Testis (tissue), 3 donors: ENCODE results near the gene ATP1B3. TPM values are rescaled to one million over a fixed set of nuclear protein-coding genes. Genes with fewer than 3 reads are reported as not detected.
"Not testable (repeated sequence)": the region's sequence is repeated elsewhere in the genome, so short reads cannot be mapped to it uniquely, and the experiment has no call there.

ENCODE experiments used
- DNase-seq: peaks from one replicate; pipeline ENCODE4 v3.0.0-alpha.2; 2019
- H3K27ac ChIP-seq, 2 donors: fragments of 200-600 bp; sonication (generic); one replicate each; pipeline ENCODE4 v1.5.1; 2019
- H3K27me3 ChIP-seq: fragments of 200-600 bp; sonication (generic); one replicate; pipeline ENCODE4 v1.5.1; 2019
- H3K36me3 ChIP-seq: fragments of 200-600 bp; sonication (generic); one replicate; pipeline ENCODE4 v1.5.1; 2017; ENCODE audit warnings: low read depth; ENCODE audit errors: missing control alignments
- H3K4me1 ChIP-seq: fragments of 200-600 bp; sonication (generic); one replicate; pipeline ENCODE4 v1.5.1; 2019
- H3K4me3 ChIP-seq, 2 donors: fragments of 200-600 bp; sonication (generic); one replicate each; pipeline ENCODE4 v1.5.1; 2017 to 2019
- H3K9me3 ChIP-seq: fragments of 200-600 bp; sonication (generic); one replicate; pipeline ENCODE4 v1.5.1; 2017
- POLR2A ChIP-seq: fragments of 450-650 bp; IDR thresholded peaks from one replicate; pipeline ENCODE4 v1.6.1; 2017; ENCODE audit warnings: antibody characterized with exemption, mild to moderate bottlenecking, moderate library complexity
- WGBS, 2 donors: methylation state at CpG; one replicate each; pipeline ENCODE4 v1.1.5; 2018; 5-methylcytosine and 5-hydroxymethylcytosine counted together
- intact Hi-C: fragments of 100-400 bp; cut with DNase I; formaldehyde crosslinking; loops from one replicate; pipeline ENCODE4 v1.15.1; 2023; ENCODE audit warnings: low total_unique reads
- polyA plus RNA-seq: library from polyadenylated mRNA; stranded (reverse); fragments of 350-450 nt; fragmentation: Illumina TruSeq; extraction: RNeasy Lipid Tissue Mini Kit (QIAGEN cat#74804); gene quantifications from one replicate; pipeline ENCODE4 v1.2.3, GENCODE V29; 2014; ENCODE audit warnings: low read depth, low replicate concordance; ENCODE audit not compliant: insufficient read depth
- total RNA-seq, 2 donors: library from RNA; depleted of rRNA; stranded (reverse); fragments of >200 nt; gene quantifications; one replicate each; pipeline ENCODE4 v1.2.3, GENCODE V29; 2016
- TF ChIP-seq, protein P1 (sequence below), 3 experiments: fragments of 450-650 bp in 2 of 3; fragments of 200-600 bp in 1 of 3; sonication (generic) in 1 of 3; IDR thresholded peaks; one replicate each; pipeline ENCODE4 v1.5.1; 2016 to 2019; ENCODE audit warnings: antibody characterized with exemption in 3 of 3, mild to moderate bottlenecking in 2 of 3, moderate library complexity in 1 of 3

The ATP1B3 gene
- total and polyA plus RNA-seq, 3 donors from 2014 or later = 47.1 to 147 (median 79.5) TPM

DNA sequence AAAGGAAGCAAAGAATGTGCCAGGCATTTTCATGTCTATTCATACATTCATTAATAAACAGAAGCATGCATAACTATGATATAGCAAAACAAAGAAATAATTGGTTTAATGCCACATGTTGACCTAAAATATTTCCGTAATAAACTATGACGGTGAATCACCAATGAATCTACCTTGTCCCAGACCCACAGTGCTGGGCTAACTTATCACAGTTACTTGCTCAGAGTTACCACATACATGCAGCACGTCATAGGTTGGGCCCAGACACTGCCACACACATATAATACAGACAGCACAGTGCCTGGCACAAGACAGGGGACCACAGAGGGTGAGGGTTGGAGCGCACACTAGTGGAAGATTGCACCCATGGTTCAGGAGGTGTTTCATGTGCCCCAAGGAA, 86.9 kb downstream of the ATP1B3 start:
- H3K27me3 ChIP-seq = no peaks in the 10 kb centered on the region
- intact Hi-C loops = no loop called here
- peaks cover 4% of the 10 kb centered on the region for H3K4me1 ChIP-seq
- no peaks in the 10 kb centered on the region for H3K9me3 ChIP-seq
- TF ChIP-seq, protein P1, sequence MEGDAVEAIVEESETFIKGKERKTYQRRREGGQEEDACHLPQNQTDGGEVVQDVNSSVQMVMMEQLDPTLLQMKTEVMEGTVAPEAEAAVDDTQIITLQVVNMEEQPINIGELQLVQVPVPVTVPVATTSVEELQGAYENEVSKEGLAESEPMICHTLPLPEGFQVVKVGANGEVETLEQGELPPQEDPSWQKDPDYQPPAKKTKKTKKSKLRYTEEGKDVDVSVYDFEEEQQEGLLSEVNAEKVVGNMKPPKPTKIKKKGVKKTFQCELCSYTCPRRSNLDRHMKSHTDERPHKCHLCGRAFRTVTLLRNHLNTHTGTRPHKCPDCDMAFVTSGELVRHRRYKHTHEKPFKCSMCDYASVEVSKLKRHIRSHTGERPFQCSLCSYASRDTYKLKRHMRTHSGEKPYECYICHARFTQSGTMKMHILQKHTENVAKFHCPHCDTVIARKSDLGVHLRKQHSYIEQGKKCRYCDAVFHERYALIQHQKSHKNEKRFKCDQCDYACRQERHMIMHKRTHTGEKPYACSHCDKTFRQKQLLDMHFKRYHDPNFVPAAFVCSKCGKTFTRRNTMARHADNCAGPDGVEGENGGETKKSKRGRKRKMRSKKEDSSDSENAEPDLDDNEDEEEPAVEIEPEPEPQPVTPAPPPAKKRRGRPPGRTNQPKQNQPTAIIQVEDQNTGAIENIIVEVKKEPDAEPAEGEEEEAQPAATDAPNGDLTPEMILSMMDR (IDR thresholded peaks at IDR 0.05) = no peak
- TF ChIP-seq POLR2A = no peak
- H3K36me3 ChIP-seq = no peaks in the 10 kb centered on the region
- no peak overlapping the region for H3K4me3 ChIP-seq
- WGBS, 2 donors = 86 to 91% methylated on average over 4 of the region's 4 CpGs
- no peak overlapping the region for H3K27ac ChIP-seq
- DNase-seq = no peak

DNA sequence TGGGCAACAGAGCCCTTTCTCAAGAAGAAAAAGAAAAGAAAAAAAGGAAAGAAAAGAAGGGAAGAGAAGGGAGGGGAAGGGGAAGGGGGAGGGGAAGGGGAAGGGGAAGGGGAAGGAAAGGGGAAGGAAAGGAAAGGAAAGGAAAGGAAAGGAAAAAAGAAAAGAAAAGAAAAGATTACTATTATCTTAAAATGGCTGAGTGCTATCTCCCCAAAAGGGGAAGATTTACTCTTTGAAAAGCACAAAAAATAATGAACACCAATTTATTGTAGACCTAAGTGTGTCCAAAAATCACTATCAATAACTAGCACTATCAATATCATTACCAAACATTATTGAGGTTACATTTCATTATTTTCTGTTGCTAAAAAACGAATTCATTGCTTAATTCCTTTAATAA, 89.0 kb downstream of the ATP1B3 start:
- Histone ChIP-seq H3K4me3 (no peak overlapping the region), H3K27ac (no peak overlapping the region), H3K36me3 (no peaks in the 10 kb centered on the region), H3K9me3 (no peaks in the 10 kb centered on the region), H3K27me3 (no peaks in the 10 kb centered on the region), H3K4me1 (no peaks in the 10 kb centered on the region)
- intact Hi-C loops = no loop called here
- no peak for TF ChIP-seq POLR2A
- TF ChIP-seq, protein P1 (IDR thresholded peaks at IDR 0.05) = no peak
- 81 to 94% methylated on average over 1 of the region's 1 CpG for WGBS, 2 donors
- DNase-seq = no peak

DNA sequence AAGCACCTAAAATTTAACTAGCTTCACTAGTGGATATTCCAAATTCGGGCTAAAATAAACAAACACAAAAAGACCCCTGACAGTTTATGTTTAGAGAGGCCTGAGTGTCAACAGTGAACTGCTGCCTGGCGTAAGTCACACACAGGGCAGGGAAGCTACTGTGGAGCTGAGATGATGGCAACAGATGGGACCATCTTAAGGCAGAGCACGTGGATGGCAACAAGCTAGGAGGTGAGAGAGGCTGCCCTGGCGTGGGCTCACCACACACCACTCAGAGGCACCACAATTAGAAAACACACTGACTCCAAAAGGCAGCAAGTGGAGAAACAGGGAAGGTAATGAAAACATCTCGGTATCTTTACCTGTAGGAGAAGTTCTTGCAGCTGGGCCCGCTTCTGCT, 93.3 kb downstream of the ATP1B3 start:
- no peak for TF ChIP-seq POLR2A
- TF ChIP-seq, protein P1 (IDR thresholded peaks at IDR 0.05) = no peak
- Histone ChIP-seq H3K4me1 (no peaks in the 10 kb centered on the region), H3K36me3 (no peaks in the 10 kb centered on the region), H3K4me3 (no peak overlapping the region), H3K27me3 (no peaks in the 10 kb centered on the region), H3K27ac (no peak overlapping the region), H3K9me3 (no peaks in the 10 kb centered on the region)
- 95 to 96% methylated on average over 6 of the region's 6 CpGs for WGBS, 2 donors
- intact Hi-C loops = no loop called here
- DNase-seq = no peak

DNA sequence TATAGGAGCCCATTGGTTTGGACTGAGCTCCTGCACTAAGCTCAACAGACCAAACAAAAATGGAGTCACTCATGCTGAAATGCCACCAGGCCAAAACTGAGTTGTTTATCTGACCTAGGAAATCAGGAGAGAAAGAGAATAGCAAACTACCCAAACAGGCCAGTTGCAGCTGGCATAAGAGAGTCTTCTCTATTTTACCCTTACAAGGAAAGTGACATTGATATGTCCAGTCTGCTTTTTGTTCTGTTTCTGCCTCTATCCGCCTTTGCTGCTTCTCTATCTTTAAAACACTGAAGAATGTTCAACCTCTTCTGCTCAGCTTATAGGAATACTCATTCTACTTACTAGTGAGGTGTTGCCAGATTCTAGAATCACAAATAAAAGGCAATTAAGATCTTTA, 95.1 kb downstream of the ATP1B3 start:
- Histone ChIP-seq H3K9me3 (no peaks in the 10 kb centered on the region), H3K27me3 (no peaks in the 10 kb centered on the region), H3K4me1 (no peaks in the 10 kb centered on the region), H3K36me3 (no peaks in the 10 kb centered on the region), H3K27ac (no peak overlapping the region), H3K4me3 (no peak overlapping the region)
- DNase-seq = no peak
- TF ChIP-seq, protein P1 (IDR thresholded peaks at IDR 0.05) = no peak
- no peak for TF ChIP-seq POLR2A
- intact Hi-C loops = no loop called here
- WGBS, 2 donors = 77 to 95% methylated on average over 1 of the region's 1 CpG

DNA sequence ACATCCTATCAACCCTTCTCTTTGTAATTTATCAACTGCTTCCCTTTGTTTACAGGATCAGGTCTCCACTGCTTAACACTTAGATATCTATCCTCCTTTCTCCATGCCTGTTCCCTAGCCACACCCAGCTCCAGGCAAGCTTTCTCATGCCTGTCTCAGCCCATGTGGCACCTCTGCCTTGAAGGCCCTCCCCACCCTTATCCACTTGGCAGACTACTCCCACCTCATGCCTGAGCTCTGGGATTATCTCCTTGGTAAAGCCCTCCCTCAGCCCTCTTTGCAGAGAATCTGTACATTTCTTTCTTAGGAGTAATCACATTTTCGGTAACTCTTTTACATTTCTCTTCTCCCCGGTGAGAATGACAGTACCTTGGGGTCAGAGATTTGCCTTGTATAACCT, 96.0 kb downstream of the ATP1B3 start:
- peak; percentile 41 for DNase-seq
- no peak overlapping the region for H3K27ac ChIP-seq
- TF ChIP-seq POLR2A = no peak
- TF ChIP-seq, protein P1 (IDR thresholded peaks at IDR 0.05) = no peak
- H3K27me3 ChIP-seq = no peaks in the 10 kb centered on the region
- H3K4me3 ChIP-seq = no peak overlapping the region
- WGBS, 2 donors = 72 to 84% methylated on average over 2 of the region's 2 CpGs
- intact Hi-C loops = no loop called here
- H3K4me1 ChIP-seq = no peaks in the 10 kb centered on the region
- H3K36me3 ChIP-seq = no peaks in the 10 kb centered on the region
- no peaks in the 10 kb centered on the region for H3K9me3 ChIP-seq

DNA sequence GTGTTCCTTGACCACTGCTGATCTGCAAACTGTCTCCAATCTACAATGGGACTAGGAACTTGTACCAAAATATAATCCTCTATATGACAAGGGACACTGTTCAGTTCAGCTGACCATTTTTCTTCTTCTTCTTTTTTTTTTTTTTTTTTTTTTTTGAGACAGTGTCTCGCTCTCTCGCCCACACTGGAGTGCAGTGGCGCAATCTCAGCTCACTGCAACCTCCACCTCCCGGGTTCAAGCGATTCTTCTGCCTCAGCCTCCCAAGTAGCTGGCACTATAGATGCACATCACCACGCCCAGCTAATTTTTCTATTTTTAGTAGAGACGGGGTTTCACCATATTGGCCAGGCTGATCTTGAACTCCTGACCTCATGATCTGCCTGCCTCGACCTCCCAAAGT, 98.3 kb downstream of the ATP1B3 start:
- intact Hi-C loops, H3K9me3 ChIP-seq: not testable (repeated sequence)
- WGBS, 2 donors = 88 to 93% methylated on average over 8 of the region's 8 CpGs

More for the DNA sequence above, 98.3 kb downstream of the ATP1B3 start:
- H3K36me3 ChIP-seq, H3K4me3 ChIP-seq, H3K27ac ChIP-seq, H3K4me1 ChIP-seq, DNase-seq, H3K27me3 ChIP-seq: not testable (repeated sequence)
